ENCODE results near the gene LRRC75A.
"Not testable (repeated sequence)": the region's sequence is repeated elsewhere in the genome, so short reads cannot be mapped to it uniquely, and the experiment has no call there.

The LRRC75A gene

DNA sequence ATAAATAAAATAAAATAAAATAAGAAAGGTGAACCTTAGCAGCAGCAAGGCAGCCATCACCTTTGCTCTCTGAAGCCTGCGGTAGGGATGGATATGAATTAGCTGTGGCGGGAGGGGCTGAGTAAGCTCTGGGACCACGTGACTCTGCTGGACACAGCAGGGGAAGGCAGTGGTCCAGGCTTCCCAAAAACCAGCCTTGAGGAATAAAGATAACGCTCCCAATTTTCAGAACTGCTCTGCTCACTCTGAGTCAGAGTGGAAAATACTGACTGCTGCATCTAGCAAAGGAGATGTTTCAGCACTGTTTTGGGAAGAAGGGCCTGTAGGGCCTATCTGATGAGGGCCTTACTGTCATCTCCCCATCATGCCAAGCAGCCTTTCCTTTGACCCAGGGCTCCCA lies 96.1 kb downstream of the LRRC75A start:
- DNase-seq: not testable (repeated sequence)

DNA sequence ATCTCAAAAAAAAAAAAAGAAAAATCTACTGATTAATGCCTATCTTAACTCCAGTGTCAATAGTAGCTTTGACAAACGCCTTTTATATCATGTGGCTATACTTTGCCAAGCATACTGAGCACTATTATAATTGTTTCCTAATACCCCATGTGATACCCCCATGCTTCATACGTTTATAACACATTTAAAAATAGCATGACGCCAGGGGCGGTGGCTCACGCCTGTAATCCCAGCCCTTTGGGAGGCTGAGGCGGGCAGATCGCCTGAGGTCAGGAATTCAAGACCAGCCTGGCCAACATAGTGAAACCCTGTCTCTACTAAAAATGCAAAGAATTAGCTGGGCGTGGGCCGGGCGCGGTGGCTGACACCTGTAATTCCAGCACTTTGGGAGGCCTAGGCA lies 99.5 kb downstream of the LRRC75A start:
- not testable (repeated sequence) for DNase-seq

Data from activated CD4-positive, alpha-beta T cell treated with anti-CD3 and anti-CD28 coated beads, Interleukin-2, amount 50 U/mL, for 1 hour (primary cell).